SH-SY5Y (cell line): ENCODE data around the gene CSF1.

Experiments
- GATA2 ChIP-seq: IDR thresholded peaks from 2 replicates; pipeline ENCODE4 v1.6.1; 2011; ENCODE audit warnings: mild to moderate bottlenecking, low read depth, low read length
- GATA3 ChIP-seq: IDR thresholded peaks from 2 replicates; pipeline ENCODE4 v1.6.1; 2011; ENCODE audit warnings: low read depth, mild to moderate bottlenecking, low read length, moderate library complexity

- TF ChIP-seq GATA3 = no peak
- no peak for TF ChIP-seq GATA2
Measured at GRCh38 chr1:109948285-109948630, 37.6 kb downstream of the CSF1 start.
